WTC11 (cell line): ENCODE data around the gene ZNF165.

Source experiments
- ARID4B ChIP-seq: sonication (generic); formaldehyde crosslinking; IDR thresholded peaks from 2 replicates; pipeline ENCODE4 v1.8.0; 2023; ENCODE audit warnings: missing genetic modification reagents, mild to moderate bottlenecking, borderline replicate concordance
- ATF3 ChIP-seq: sonication (generic); formaldehyde crosslinking; conservative IDR thresholded peaks from 2 replicates; pipeline ENCODE4 v1.8.1; 2022; ENCODE audit warnings: mild to moderate bottlenecking, missing genetic modification reagents
- CTCF ChIP-seq: fragments of 200-600 bp; IDR thresholded peaks from 2 replicates; pipeline ENCODE4 v1.8.0; 2022; ENCODE audit warnings: antibody characterized with exemption
- ESRRA ChIP-seq: sonication (generic); formaldehyde crosslinking; IDR thresholded peaks from 2 replicates; pipeline ENCODE4 v1.8.1; 2022; ENCODE audit warnings: mild to moderate bottlenecking, missing genetic modification reagents, borderline replicate concordance
- FOXJ3 ChIP-seq: sonication (generic); formaldehyde crosslinking; IDR thresholded peaks from 2 replicates; pipeline ENCODE4 v1.9.0; 2021; ENCODE audit warnings: missing genetic modification reagents, mild to moderate bottlenecking, borderline replicate concordance
- JUN ChIP-seq: sonication (generic); formaldehyde crosslinking; IDR thresholded peaks from 2 replicates; pipeline ENCODE4 v1.8.0; 2023; ENCODE audit warnings: mild to moderate bottlenecking, missing genetic modification reagents
- MAX ChIP-seq: sonication (generic); formaldehyde crosslinking; IDR thresholded peaks from 2 replicates; pipeline ENCODE4 v1.8.0; 2022; ENCODE audit warnings: mild to moderate bottlenecking, missing genetic modification reagents
- PRDM15 ChIP-seq: sonication (generic); formaldehyde crosslinking; IDR thresholded peaks from 2 replicates; pipeline ENCODE4 v1.8.0; 2022; ENCODE audit warnings: missing genetic modification reagents
- PRRX2 ChIP-seq: fragments of 250-450 bp; sonication (Bioruptor Pico); IDR thresholded peaks from 2 replicates; pipeline ENCODE4 v1.8.0; 2021; ENCODE audit warnings: mild to moderate bottlenecking
- SMAD3 ChIP-seq: sonication (generic); formaldehyde crosslinking; IDR thresholded peaks from 2 replicates; pipeline ENCODE4 v1.8.0; 2022; ENCODE audit warnings: missing genetic modification reagents, mild to moderate bottlenecking, borderline replicate concordance
- SP1 ChIP-seq: sonication (generic); formaldehyde crosslinking; conservative IDR thresholded peaks from 2 replicates; pipeline ENCODE4 v1.8.1; 2022; ENCODE audit warnings: missing genetic modification reagents
- ZBTB43 ChIP-seq: sonication (generic); formaldehyde crosslinking; IDR thresholded peaks from 2 replicates; pipeline ENCODE4 v1.8.1; 2023; ENCODE audit warnings: mild to moderate bottlenecking, missing genetic modification reagents
- ZNF263 ChIP-seq: sonication (generic); formaldehyde crosslinking; IDR thresholded peaks from 2 replicates; pipeline ENCODE4 v1.8.1; 2022; ENCODE audit warnings: low read depth, mild to moderate bottlenecking, moderate library complexity, missing genetic modification reagents
- ZSCAN18 ChIP-seq: fragments of 250-450 bp; sonication (Bioruptor Pico); IDR thresholded peaks from 2 replicates; pipeline ENCODE4 v2.1.2; 2022; ENCODE audit warnings: mild to moderate bottlenecking, moderate library complexity

GRCh38 chr6:28125401-28125800 lies 45.0 kb downstream of the ZNF165 start:
- no peak for TF ChIP-seq CTCF
- TF ChIP-seq FOXJ3 (CRISPR knock-in tag): no peak
- TF ChIP-seq SP1 (CRISPR knock-in tag): no peak
- no peak for TF ChIP-seq PRDM15 (CRISPR knock-in tag)
- no peak for TF ChIP-seq PRRX2 (CRISPR knock-in tag)
- TF ChIP-seq ESRRA (CRISPR knock-in tag): no peak
- no peak for TF ChIP-seq SMAD3 (CRISPR knock-in tag)
- no peak for TF ChIP-seq JUN (CRISPR knock-in tag)
- no peak for TF ChIP-seq ARID4B (CRISPR knock-in tag)
- no peak for TF ChIP-seq MAX (CRISPR knock-in tag)
- no peak for TF ChIP-seq ZSCAN18 (CRISPR knock-in tag)
- no peak for TF ChIP-seq ZNF263 (CRISPR knock-in tag)
- no peak for TF ChIP-seq ZBTB43 (CRISPR knock-in tag)
- TF ChIP-seq ATF3 (CRISPR knock-in tag): no peak
